ENCODE results near the gene CYP19A1. TPM values are rescaled to one million over a fixed set of nuclear protein-coding genes. Genes with fewer than 3 reads are reported as not detected.

CYP19A1 gene
- total RNA-seq, 1 donor from 2014 or later: not detected

DNA sequence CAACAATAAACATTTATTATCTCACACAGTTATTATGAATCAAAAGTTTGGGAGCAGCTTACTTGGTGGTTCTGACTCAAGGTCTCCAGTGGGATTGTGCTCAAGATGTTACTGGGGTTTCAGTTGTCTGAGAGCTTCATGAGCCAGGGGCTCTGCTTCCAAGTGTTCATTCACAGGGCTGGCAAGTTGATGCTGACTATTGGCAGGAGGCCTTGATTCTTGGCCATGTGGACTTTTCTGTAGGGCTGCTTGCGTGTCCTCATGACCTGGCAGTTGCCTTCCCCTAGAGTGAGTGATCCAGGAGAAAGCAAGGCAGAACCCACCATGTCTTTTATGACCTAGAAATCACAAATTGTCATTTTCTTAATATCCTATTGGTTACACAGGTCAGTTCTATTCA, 156.5 kb downstream of the CYP19A1 start:
- TF ChIP-seq, protein P1, sequence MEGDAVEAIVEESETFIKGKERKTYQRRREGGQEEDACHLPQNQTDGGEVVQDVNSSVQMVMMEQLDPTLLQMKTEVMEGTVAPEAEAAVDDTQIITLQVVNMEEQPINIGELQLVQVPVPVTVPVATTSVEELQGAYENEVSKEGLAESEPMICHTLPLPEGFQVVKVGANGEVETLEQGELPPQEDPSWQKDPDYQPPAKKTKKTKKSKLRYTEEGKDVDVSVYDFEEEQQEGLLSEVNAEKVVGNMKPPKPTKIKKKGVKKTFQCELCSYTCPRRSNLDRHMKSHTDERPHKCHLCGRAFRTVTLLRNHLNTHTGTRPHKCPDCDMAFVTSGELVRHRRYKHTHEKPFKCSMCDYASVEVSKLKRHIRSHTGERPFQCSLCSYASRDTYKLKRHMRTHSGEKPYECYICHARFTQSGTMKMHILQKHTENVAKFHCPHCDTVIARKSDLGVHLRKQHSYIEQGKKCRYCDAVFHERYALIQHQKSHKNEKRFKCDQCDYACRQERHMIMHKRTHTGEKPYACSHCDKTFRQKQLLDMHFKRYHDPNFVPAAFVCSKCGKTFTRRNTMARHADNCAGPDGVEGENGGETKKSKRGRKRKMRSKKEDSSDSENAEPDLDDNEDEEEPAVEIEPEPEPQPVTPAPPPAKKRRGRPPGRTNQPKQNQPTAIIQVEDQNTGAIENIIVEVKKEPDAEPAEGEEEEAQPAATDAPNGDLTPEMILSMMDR (IDR thresholded peaks at IDR 0.05; ENCODE audit: insufficient read depth, low read length, poor library complexity, severe bottlenecking): no peak
- Histone ChIP-seq H3K36me3 (ENCODE audit: control insufficient read depth, insufficient read depth, low read length) (no peaks in the 10 kb centered on the region), H3K4me3 (ENCODE audit: low read depth, low read length) (no peak overlapping the region), H3K27me3 (ENCODE audit: control insufficient read depth, insufficient read depth, low read length) (peaks cover 2% of the 10 kb centered on the region)
- DNase-seq (ENCODE audit: low read depth): no peak

DNA sequence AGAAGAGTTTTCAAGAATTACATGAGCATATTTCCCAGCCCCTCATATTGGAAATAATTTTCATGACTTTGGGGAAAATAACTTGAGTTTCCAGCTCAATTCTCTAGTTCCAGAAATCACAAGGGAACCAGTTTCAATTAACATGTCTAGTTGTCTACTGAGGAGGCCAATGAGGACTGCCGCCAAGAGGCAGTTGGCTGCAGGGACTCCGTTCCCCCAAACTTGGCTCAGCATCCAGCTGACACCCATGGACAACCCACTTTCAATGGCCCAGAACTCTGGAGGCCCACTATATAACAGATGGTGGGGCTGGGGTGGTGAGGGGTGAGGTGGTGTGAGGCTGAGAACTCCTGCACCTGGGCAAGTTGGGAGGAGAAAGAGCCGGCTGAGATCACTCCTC, 157.2 kb downstream of the CYP19A1 start:
- Histone ChIP-seq H3K4me3 (ENCODE audit: low read depth, low read length) (no peak overlapping the region), H3K27me3 (ENCODE audit: control insufficient read depth, insufficient read depth, low read length) (peaks cover 2% of the 10 kb centered on the region), H3K36me3 (ENCODE audit: control insufficient read depth, insufficient read depth, low read length) (no peaks in the 10 kb centered on the region)
- DNase-seq (ENCODE audit: low read depth): no peak
- TF ChIP-seq, protein P1 (IDR thresholded peaks at IDR 0.05; ENCODE audit: insufficient read depth, low read length, poor library complexity, severe bottlenecking): no peak

GRCh38 chr15:51180534-51180933, 157.9 kb downstream of the CYP19A1 start:
- TF ChIP-seq, protein P1 (IDR thresholded peaks at IDR 0.05; ENCODE audit: insufficient read depth, low read length, poor library complexity, severe bottlenecking): no peak
- H3K27me3 ChIP-seq (ENCODE audit: control insufficient read depth, insufficient read depth, low read length): peaks cover 2% of the 10 kb centered on the region

GRCh38 chr15:51180011-51180410, 158.4 kb downstream of the CYP19A1 start:
- no peak for DNase-seq (ENCODE audit: low read depth)
- H3K36me3 ChIP-seq (ENCODE audit: control insufficient read depth, insufficient read depth, low read length): no peaks in the 10 kb centered on the region
- no peak overlapping the region for H3K4me3 ChIP-seq (ENCODE audit: low read depth, low read length)
- peaks cover 2% of the 10 kb centered on the region for H3K27me3 ChIP-seq (ENCODE audit: control insufficient read depth, insufficient read depth, low read length)
- TF ChIP-seq, protein P1 (IDR thresholded peaks at IDR 0.05; ENCODE audit: insufficient read depth, low read length, poor library complexity, severe bottlenecking): no peak

More at GRCh38 chr15:51180534-51180933, 157.9 kb downstream of the CYP19A1 start:
- Histone ChIP-seq H3K36me3 (ENCODE audit: control insufficient read depth, insufficient read depth, low read length) (no peaks in the 10 kb centered on the region), H3K4me3 (ENCODE audit: low read depth, low read length) (no peak overlapping the region)
- no peak for DNase-seq (ENCODE audit: low read depth)

DNA sequence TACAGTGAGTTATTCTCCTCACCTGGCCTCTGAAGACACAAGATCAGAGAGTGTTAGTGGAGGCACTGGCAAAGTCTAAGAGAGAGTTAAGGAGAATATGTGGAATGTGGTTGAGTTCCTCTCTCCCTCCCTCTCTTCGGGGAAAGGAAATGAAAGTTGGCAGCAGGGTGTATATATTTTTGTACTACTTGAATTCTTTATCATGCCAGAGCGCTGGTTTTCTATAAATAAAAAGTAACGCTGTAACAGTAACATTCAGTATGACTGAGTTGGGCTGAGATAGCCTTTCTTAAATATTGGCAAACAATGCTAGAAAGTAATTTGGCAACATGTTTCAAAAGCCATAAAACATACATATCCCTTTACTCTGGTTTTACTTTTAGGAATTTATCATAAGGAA, 166.2 kb downstream of the CYP19A1 start:
- DNase-seq (ENCODE audit: low read depth): no peak
- H3K4me3 ChIP-seq (ENCODE audit: low read depth, low read length): no peak overlapping the region
- TF ChIP-seq, protein P1 (IDR thresholded peaks at IDR 0.05; ENCODE audit: insufficient read depth, low read length, poor library complexity, severe bottlenecking): no peak
- H3K27me3 ChIP-seq (ENCODE audit: control insufficient read depth, insufficient read depth, low read length): no peaks in the 10 kb centered on the region
- H3K36me3 ChIP-seq (ENCODE audit: control insufficient read depth, insufficient read depth, low read length): no peaks in the 10 kb centered on the region

GRCh38 chr15:51171634-51171932, 166.8 kb downstream of the CYP19A1 start:
- TF ChIP-seq, protein P1 (IDR thresholded peaks at IDR 0.05; ENCODE audit: insufficient read depth, low read length, poor library complexity, severe bottlenecking): no peak
- Histone ChIP-seq H3K36me3 (ENCODE audit: control insufficient read depth, insufficient read depth, low read length) (no peaks in the 10 kb centered on the region), H3K27me3 (ENCODE audit: control insufficient read depth, insufficient read depth, low read length) (no peaks in the 10 kb centered on the region), H3K4me3 (ENCODE audit: low read depth, low read length) (no peak overlapping the region)
- DNase-seq (ENCODE audit: low read depth): no peak
